ENCODE results near the gene ITIH4. TPM values are rescaled to one million over a fixed set of nuclear protein-coding genes. Genes with fewer than 3 reads are reported as not detected.

The ITIH4 gene
- total and polyA plus RNA-seq, 10 of the 15 experiments (the other 5 are each of a cell fraction or from before 2014, with no cell fraction given) = 0.64 to 4.1 (median 1.3) TPM

DNA sequence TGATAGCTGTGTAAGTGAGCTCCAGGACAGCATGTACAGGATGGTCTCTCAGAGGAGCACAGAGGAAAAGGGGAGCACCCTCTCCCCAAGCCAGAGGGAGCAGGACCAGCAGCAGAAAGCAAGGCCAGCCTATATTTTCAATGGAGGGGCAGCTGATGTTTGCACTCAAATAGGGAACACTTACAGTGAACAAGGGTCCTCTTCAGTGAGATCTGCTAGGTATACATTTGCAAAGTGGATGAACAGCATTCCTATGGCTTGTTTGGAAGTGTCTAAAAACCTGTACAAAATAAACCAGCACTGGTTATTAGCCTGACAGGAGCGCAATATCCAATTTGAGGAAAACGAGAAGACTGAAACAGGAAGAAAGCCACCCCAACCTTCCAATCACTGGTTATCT is 21.9 kb upstream of the ITIH4 start:
- Histone ChIP-seq H3K36me3 (ENCODE audit: control insufficient read depth in 2 of 2, insufficient read depth in 2 of 2, low read length in 1 of 2) (peaks cover 14 to 18% of the 10 kb centered on the region in 2 experiments), H3K4me2 (ENCODE audit: control insufficient read depth, insufficient read depth) (no peak overlapping the region), H2AFZ (ENCODE audit: control insufficient read depth, low read depth, low read length) (no peak overlapping the region), H3K27me3 (replicated peaks in 1 of 2; ENCODE audit: control insufficient read depth in 2 of 2, insufficient read depth in 2 of 2, low read length in 1 of 2) (no peaks in the 10 kb centered on the region), H3K4me3 (no peak overlapping the region), H3K4me1 (ENCODE audit: control insufficient read depth, insufficient read depth, low read length) (no peaks in the 10 kb centered on the region; the same call in 1 of the 2 replicates), H3K9me3 (replicated peaks; ENCODE audit: control insufficient read depth, insufficient read depth, low read length) (no peaks in the 10 kb centered on the region), H3K79me2 (ENCODE audit: control insufficient read depth, insufficient read depth, low read length) (no peaks in the 10 kb centered on the region), H3K9ac (ENCODE audit: control insufficient read depth, insufficient read depth, low read length) (no peak overlapping the region), H3K27ac (ENCODE audit: control insufficient read depth, insufficient read depth) (no peak overlapping the region), H4K20me1 (ENCODE audit: control insufficient read depth, insufficient read depth) (no peaks in the 10 kb centered on the region)
- WGBS (ENCODE audit: insufficient coverage, insufficient replicate concordance, low lambda C conversion rate, missing lambda C conversion rate) = 100% methylated on average over 2 of the region's 2 CpGs
- POLR2A ChIA-PET = no interaction called here
- CTCF ChIA-PET = interaction anchor here (0.9 to 1.9 kb wide), 3 partner anchors 41 to 220 kb away, joined by 3 to 8 read pairs (median 3); no protein-coding TSS in a partner anchor
- no peak for FAIRE-seq
- BruUV-seq (replicated peaks) = no TSS peak
- TF ChIP-seq SMAD5 (IDR thresholded peaks at IDR 0.05; ENCODE audit: low read depth) = no peak
- TF ChIP-seq NRF1 (conservative IDR thresholded peaks at IDR 0.05; ENCODE audit: low read depth, low read length) = no peak
- no peak for TF ChIP-seq HCFC1 (IDR thresholded peaks at IDR 0.05; ENCODE audit: low read length)
- TF ChIP-seq ZNF217 (IDR thresholded peaks at IDR 0.05) = no peak
- TF ChIP-seq NR2F1 (conservative IDR thresholded peaks at IDR 0.05) = no peak
- TF ChIP-seq ATF7 (IDR thresholded peaks at IDR 0.05; ENCODE audit: low read depth) = no peak
- no peak for TF ChIP-seq ZNF24 (IDR thresholded peaks at IDR 0.05)
- TF ChIP-seq GABPA (IDR thresholded peaks at IDR 0.05; ENCODE audit: low read depth) = no peak
- TF ChIP-seq POLR2AphosphoS5 (IDR thresholded peaks at IDR 0.05; ENCODE audit: low read length) = no peak
- TF ChIP-seq RFX5 (IDR thresholded peaks at IDR 0.05; ENCODE audit: low read depth, low read length) = no peak
- TF ChIP-seq, protein P1, sequence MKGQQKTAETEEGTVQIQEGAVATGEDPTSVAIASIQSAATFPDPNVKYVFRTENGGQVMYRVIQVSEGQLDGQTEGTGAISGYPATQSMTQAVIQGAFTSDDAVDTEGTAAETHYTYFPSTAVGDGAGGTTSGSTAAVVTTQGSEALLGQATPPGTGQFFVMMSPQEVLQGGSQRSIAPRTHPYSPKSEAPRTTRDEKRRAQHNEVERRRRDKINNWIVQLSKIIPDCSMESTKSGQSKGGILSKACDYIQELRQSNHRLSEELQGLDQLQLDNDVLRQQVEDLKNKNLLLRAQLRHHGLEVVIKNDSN (IDR thresholded peaks at IDR 0.05; ENCODE audit: borderline replicate concordance, extremely low read length, insufficient read depth, low read depth, low read length) = no peak
- no peak for TF ChIP-seq YBX1 (IDR thresholded peaks at IDR 0.05)
- SMC1A ChIA-PET (ENCODE audit: uncharacterized antibody, unreplicated experiment) = interaction anchor here (0.8 to 1.4 kb wide), 4 partner anchors 83 to 219 kb away, joined by 3 to 5 read pairs (median 4); no protein-coding TSS in a partner anchor
- no peak for DNase-seq (ENCODE audit: low read depth, low spot score)
- intact Hi-C loops (cut with micrococcal nuclease; ENCODE audit: unreplicated experiment) (no loop called here), in situ Hi-C loops (cut with MboI) (no loop called here)
- no peak for ATAC-seq
- RAD21 ChIA-PET (ENCODE audit: unreplicated experiment) = no interaction called here

Data from GM12878 (cell line).